Stimulated activated CD8-positive, alpha-beta memory T cell treated with anti-CD3 and anti-CD28 coated beads, Interleukin-4, amount 100 ng/mL, for 4 hours (primary cell): ENCODE measurements around the gene NARS2.

ENCODE experiments used
- DNase-seq, 2 donors: peaks; one replicate each; pipeline ENCODE4 v3.0.0-alpha.2; 2020; ENCODE audit warnings: low read depth in 2 of 2, low spot score in 1 of 2

The NARS2 gene

GRCh38 chr11:78446210-78446609 lies 128.5 kb downstream of the NARS2 start:
- DNase-seq, result no peak

GRCh38 chr11:78444726-78445125 lies 129.9 kb downstream of the NARS2 start:
- DNase-seq, result no peak

- no peak for DNase-seq
These were observed 132.7 kb downstream of the NARS2 start for GRCh38 chr11:78441956-78442355.

GRCh38 chr11:78438298-78438975 lies 136.2 kb downstream of the NARS2 start:
- no peak for DNase-seq

GRCh38 chr11:78432956-78433355 lies 141.7 kb downstream of the NARS2 start:
- DNase-seq, result no peak

- DNase-seq, result no peak
These were observed 142.6 kb downstream of the NARS2 start for GRCh38 chr11:78432058-78432515.

GRCh38 chr11:78429660-78430059 lies 145.0 kb downstream of the NARS2 start:
- no peak for DNase-seq

- DNase-seq, result no peak
These were observed 145.5 kb downstream of the NARS2 start for GRCh38 chr11:78429209-78429608.

GRCh38 chr11:78428773-78429172 lies 145.9 kb downstream of the NARS2 start:
- no peak for DNase-seq

GRCh38 chr11:78428266-78428636 lies 146.4 kb downstream of the NARS2 start:
- DNase-seq, result no peak

GRCh38 chr11:78427615-78428265 lies 146.9 kb downstream of the NARS2 start:
- DNase-seq, result no peak

GRCh38 chr11:78426845-78427244 lies 147.8 kb downstream of the NARS2 start:
- no peak for DNase-seq

GRCh38 chr11:78425399-78426070 lies 149.1 kb downstream of the NARS2 start:
- DNase-seq, result no peak

- no peak for DNase-seq
These were observed 150.1 kb downstream of the NARS2 start for GRCh38 chr11:78424334-78425270.

GRCh38 chr11:78423241-78423640 lies 151.4 kb downstream of the NARS2 start:
- DNase-seq, result no peak

- peak; percentile 19 to 25 for DNase-seq
These were observed 153.9 kb downstream of the NARS2 start for GRCh38 chr11:78420796-78421209.

- peak in 1 of 2 donors; percentile 24 for DNase-seq
These were observed 154.4 kb downstream of the NARS2 start for GRCh38 chr11:78420255-78420764.

GRCh38 chr11:78419327-78419726 lies 155.3 kb downstream of the NARS2 start:
- DNase-seq, result no peak

GRCh38 chr11:78418584-78419211 lies 156.0 kb downstream of the NARS2 start:
- no peak for DNase-seq

GRCh38 chr11:78417888-78418583 lies 156.6 kb downstream of the NARS2 start:
- DNase-seq, result peak; percentile 31 to 60
